GM18873 (cell line): ENCODE results near the gene RHEBL1.

ENCODE experiments used
- ATAC-seq: cut with Tn5 transposase; IDR thresholded peaks from one replicate; pipeline ENCODE4 v1.9.1; 2021; ENCODE audit warnings: mild to moderate bottlenecking, moderate library complexity, moderate number of reproducible peaks; ENCODE audit not compliant: unreplicated experiment, low FRiP score

The RHEBL1 gene

GRCh38 chr12:49038291-49038955 is 31.4 kb downstream of the RHEBL1 start:
- ATAC-seq: no peak

DNA sequence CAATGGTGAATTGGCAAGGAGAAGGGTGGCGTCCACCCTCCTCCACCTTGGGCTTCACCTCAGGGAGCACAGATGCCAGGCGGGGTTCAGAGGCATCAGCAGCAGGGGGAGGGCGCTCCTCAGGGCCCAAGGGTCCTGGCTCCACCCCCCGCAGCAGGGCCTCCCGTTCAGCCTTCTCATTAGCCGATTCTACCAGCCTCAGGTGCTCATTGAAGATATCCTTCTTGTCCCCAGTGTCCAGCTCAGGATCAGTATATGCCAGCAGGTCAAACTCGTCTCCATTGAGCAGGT is 31.9 kb downstream of the RHEBL1 start:
- no peak for ATAC-seq

DNA sequence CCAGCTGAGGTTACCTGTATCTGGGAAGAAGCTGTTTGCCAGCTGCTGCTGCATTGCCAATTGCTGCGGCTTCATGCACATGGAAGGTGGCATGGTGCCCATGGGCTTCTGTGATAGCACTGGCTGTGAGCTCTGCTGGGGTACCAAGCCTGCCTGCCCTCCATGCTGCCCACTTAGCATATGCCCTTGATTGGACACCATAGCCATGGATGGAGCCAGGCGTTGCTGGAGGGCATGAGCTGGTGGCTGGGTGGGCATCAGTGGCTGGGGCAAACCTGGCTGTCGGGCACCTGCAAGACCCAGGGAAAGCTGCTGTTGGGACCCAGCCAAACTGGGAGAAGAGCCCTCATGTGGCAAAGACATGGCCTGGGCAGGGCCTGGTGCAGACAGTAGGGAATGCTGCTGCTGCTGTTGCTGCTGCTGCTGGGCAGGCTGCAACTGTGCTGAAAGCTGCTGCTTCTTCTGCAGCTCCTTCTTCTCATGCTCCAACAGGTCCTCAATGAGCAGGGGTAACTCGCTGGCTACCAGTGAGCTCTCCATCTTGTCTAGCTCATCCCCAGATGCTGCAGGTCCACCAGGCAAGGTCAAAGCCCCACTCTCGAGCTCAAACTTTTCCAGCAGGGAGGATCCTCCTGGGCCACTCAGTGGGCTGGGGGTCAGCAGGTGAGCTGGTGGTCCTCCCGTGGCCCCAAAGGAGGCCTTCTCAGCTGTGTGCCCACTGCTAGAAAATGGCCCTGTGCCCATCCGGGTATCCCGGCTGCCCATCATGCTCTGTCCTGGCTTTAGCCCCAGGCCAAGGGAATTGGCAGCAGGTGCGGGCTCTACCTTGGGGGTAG is 32.5 kb downstream of the RHEBL1 start:
- ATAC-seq: no peak

DNA sequence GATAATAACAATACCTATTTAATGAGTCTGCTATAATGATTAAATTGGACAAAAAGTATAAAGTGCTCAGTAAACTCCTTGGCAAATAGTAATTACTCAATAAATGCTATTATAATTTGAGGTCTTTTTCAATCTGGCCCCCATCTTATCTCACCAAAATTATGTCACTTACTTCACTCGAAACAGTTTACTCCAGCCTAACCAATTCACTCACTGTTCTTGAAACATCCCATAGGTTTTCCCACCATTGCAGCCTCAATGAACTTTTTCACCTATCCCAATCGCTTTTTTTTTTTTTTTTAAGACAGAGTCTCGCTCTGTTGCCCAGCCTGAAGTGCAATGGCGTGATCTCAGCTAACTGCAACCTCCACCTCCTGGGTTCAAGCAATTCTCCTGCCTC is 33.8 kb downstream of the RHEBL1 start:
- ATAC-seq: no peak

DNA sequence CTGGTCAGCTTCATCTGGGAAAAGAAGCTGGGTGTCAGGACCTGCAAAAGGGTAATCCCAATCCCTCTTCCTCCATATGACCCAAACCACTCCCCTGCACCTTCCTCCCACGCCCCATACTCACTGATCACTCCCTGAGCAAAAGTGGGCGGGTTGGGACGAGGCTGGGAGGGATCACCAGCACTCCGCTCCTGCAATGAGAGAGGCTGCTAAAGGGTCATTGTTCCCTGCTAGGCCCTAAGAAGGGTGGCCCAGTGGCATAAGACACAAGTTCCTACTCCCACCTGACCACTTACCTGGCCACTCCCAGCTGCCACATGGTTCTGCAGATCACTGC is 35.5 kb downstream of the RHEBL1 start:
- ATAC-seq: no peak

DNA sequence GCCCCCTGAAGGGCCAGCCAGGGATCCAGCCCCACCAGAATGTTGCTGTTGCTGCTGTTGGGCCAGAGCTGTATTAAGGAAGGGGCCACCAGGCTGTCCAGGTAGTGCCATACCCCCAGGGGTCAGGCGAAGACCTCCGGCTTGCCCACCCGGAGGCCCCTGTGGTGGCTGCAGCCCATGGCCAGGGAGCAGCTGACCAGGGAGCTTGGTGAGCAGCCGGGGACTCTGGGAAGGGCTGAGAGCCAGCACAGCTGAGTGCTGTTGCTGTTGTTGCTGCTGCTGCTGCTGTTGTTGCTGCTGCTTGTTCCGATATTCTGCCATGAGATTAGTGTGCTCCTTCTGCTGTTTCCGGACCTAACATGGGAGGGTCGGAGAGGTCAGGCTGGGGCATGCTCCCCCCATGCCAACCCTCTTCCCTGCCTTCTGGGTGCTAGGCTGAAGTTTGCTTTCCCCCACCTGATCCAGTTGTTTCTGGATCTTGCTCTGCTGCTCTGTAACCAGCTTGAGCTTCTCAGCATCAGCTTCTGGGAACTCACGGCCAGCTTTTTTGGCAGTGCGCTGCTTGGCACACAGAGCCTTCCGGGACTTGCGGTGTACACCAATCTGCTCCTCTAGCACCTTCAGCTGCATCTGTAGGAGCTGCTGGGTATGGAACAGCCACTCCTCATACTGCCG is 36.0 kb downstream of the RHEBL1 start:
- no peak for ATAC-seq

DNA sequence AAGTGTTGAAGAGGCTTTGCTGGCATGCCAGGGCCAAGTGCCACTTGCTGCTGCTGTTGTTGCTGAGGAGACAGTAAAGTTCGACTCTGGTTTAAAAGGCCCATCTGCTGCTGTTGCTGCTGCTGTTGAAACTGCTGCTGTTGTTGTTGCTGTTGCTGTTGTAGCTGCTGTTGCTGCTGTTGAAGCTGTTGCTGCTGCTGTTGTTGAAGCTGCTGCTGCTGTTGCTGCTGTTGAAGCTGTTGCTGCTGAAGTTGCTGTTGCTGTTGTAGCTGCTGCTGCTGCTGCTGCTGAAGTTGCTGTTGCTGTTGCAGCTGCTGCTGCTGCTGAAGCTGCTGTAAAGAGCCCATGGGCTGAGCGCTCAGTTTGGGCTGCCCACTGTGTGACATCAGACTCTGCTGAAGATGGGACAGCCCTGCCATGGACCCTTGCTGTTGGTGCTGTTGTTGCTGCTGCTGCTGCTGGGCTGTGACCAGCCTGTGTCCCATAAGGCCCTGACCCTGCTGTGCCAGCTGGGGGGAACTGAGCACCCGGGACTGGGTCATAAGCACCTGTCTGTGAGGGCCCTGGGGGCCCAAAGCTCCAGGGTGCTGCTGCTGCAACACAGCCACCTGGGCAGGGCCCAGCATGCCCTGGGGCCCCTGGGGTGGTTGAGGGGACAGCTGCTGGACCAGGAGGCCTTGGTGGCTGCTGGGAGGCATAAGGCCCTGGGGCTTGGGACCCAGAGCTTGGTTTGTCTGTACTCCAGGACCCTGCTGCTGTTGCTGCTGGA is 36.9 kb downstream of the RHEBL1 start:
- no peak for ATAC-seq

DNA sequence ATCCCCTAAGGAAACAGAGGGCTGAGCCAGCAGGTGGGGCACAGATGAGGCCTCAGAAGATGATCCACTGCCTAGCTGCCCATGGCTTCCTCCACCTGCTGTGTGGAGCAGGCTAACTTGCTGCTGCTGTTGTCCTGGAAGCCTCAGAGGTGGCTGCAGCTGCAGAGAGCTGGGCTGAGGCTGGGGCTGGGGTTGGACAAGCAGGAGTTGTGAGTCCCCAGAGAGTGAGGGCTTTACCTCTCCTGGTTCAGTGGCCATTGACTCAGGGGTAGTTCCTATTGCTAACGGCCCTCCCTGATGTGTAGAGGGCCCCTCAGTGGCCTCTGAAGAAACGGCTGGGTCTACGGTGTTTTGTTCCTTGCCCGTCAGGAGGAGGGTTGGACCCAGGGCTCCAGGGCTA is 37.5 kb downstream of the RHEBL1 start:
- no peak for ATAC-seq

DNA sequence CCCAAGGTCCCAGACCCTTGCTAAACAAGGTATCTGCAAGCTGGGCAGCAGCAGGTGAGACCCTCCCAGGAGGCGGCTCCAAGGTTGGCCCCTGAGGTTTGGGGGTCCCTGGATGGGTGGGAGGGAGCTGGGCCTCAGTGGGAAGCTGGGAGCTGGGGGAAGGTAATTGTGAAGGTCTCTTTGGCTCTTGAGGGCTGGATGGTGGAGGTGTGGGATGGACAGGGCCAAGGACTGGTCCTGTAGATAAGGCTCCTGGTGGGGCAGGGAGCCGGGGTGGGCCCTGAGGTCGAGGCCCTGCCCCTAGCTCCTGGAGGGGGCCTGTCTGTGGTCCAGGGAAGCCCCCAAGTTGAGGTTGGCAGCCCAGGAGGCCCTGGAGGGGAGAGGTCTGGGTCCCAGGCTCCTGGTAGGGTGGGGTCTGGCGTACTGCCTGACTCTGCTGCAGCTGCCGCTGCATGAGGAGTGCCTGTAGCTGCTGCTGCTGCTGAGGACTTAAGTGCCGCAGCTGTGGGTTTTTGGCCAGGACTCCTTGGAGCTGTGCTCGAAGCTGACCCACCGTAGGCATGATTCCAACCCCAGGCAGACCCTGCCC is 38.1 kb downstream of the RHEBL1 start:
- ATAC-seq: no peak

DNA sequence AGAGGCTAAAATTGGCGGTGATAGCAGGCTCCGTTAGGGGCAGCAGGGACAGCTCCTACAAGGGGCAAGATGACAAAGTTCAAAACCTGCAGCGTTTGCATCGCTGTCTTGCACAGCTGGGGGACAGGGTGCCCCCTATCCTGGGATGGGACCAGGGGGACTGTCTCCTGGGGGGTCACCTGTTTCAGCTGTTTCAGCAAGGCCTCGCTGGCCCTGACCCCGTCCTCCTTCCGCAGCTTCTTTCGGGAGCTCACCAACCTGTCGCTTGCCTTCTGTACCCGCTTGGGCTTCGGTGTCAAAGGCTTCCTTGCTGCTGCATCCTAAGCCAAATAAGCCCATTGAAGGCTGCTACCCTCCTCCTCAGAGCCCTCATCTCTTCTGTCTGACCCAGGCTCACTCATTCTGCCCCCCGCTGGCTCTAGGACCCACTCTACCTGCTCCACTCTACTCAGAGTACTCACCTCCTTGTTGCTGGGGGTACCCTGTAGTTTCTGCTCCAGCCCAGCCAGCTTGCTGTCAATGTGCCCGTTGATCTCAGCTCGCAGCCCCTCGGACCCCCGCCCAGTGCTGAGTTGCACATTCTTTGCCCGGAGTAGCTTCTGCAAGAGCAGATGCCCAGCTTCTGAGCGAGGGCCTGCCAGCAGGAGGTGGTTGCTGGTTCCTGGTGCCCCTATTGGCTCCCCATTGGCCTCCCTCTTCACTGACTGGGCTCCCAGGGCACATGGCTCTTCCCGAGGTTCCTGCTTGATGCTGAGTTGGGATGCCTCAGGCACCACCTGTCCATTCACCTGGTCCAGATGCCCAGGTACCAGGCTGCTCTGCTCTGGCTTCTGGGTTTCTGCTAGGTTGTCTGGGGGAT is 38.8 kb downstream of the RHEBL1 start:
- no peak for ATAC-seq

DNA sequence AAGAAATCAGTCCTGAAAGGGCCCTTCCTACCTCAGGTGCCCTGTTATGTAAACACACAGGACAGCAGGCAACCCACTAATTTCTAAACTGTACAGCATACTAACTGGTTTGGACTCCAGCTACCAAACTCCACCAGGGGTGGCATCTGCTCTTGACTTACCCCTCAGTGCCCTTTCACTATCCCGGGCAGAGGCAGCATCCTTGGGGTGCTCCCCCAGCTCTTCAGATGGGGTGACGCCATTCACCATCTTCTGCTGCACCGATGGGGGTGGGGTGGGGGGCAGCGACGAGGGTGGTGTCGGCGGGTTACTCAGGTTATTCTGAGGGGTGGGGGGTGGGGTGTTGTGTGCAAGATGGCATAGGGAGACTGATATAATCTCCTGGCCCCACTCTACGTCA is 39.7 kb downstream of the RHEBL1 start:
- no peak for ATAC-seq

- no peak for ATAC-seq
Measured at GRCh38 chr12:49028666-49029275, 41.0 kb downstream of the RHEBL1 start.

DNA sequence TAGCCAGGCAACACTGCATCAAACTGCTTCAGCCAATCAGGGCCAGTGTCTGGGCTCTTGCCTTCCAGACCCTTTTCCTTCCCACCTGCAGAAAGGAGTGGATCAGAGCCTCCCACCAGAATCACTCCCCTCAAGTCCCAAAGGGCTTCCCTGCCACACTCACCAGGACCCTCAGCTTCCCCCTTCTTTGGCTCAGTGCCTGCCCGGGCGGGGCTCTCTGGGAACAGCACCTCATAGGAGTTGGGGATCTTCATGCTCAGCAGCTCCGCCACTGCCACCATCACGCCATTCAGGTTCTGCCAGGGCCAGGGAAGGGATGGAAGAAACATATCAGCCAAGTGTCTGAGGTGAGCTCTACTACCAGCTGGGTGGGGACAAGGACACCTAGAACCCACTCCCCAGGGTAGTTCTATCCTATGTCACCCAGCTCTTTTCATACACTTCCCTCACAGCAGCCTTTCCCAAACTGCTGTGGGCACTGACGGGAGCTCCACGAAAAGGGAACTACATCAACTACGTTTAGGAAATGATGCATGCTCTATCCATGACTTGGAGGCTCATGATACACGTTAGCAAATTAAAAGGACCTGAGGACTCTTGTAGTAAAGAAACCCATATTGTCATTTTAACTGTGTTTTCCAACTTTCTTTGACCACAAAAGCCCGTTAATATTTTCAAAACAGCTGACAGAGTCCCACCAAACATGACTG is 41.8 kb downstream of the RHEBL1 start:
- no peak for ATAC-seq

DNA sequence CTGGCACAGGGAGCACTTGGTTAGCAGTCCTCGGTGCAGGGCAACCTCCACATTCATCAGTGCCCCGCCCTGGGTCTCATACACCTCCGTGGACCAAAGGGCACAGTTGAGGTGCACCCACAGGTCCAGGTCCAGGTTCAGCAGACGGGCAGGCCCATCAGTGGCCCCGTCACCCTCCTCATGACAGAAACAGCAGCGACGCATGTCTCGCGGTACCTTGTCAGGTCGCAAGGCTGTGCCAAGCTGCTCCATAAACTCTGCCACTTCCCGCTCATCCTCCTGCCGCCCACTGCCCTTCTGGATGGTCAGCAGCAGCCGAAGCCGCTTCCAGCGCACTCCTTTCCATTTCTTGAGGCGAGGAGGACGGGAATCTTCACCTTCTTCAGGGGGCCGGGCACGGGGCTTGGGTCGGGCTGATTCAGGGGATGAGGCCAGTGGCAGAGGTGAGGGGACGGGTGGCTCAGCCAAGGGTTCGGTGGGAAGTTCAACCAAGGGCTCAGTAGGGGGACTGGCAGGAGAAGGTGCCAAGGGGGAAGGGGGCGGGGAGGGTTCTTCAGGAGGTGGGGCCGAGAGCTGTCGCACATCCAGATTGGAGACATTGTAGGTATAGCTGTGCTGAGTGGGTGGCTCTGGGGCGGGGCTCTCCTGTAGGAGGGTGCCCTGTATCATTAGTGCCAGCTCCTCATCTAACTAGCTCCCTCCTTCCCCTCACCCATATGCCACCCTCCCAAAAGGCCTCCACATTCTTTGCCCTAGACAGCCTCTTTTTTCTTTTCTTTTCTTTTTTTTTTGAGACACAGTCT is 42.9 kb downstream of the RHEBL1 start:
- ATAC-seq: no peak

DNA sequence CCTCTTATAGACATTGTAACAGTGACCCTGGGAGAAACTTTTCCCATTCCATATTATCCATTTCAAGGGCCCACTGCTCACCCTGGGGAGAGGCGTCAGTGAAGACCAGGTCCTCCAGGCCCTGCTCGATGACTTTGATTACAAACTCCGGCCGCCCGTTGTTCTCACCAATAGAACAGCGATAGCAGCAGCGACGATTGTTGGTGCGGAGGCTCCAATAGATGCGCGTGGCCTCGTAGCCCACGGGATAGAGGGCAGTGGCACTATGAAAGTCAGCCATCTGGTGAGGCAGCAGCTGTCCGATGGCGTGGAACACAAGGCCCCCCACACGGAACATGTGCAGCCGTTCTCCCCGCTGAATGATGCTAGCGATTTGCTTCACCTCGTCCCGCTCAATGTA is 43.7 kb downstream of the RHEBL1 start:
- ATAC-seq: no peak

GRCh38 chr12:49025463-49025862 is 44.3 kb downstream of the RHEBL1 start:
- ATAC-seq: no peak

DNA sequence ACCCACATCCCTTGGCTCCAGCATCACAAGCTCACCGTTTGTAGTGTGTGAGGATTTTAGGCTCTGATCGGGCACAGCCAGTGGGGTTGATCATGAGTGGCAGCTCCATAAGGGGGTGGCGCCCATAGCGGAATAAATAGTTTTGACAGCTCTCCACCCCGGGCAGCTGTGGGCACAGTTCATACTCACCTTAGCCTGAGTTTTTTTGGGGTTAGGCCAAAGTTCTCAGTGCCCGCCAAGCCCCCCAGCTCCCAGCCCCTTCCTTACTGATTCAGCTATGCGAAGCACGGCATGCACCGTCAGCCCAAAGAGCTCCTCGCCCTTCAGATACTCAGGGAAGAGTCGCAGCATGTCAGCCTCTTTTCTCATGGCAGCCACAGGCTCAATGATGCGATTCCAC is 45.2 kb downstream of the RHEBL1 start:
- ATAC-seq: no peak

DNA sequence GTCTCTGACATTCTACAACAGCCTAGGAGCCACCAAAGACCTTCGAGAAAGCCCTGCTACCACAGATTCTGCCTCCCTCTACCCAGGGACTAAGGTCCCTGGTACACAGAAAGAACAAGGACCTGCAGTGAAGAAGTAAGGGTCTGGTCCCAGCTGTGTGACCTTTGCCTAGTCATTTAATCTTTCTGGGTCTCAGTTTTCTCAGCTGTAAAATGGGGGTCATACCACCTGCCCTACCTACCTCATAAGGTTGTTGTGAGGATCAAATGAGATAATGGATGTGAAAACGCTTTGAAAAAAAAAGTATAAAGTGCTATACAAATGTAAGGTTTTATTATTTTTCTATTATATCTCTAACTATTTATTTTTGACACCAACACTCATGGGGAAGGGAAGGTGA is 46.0 kb downstream of the RHEBL1 start:
- no peak for ATAC-seq
